B cell (primary cell): ENCODE measurements around the gene ACAN. TPM values are rescaled to one million over a fixed set of nuclear protein-coding genes. Genes with fewer than 3 reads are reported as not detected.

Experiments used
- ATAC-seq: fragments of 200-7000 bp; cut with Tn5 transposase; one replicate; pipeline ENCODE4 v1.10.0; 2021; ENCODE audit warnings: low read depth, mild to moderate bottlenecking, moderate number of reproducible peaks, moderate library complexity
- CTCF ChIA-PET: fragments of 350-600 bp; sonication (Branson Sonifier 250); formaldehyde crosslinking; loops from one replicate; lab custom pipeline; 2021; ENCODE audit warnings: antibody characterized with exemption, inconsistent platforms; lab: Charles Lee
- POLR2A ChIA-PET: fragments of 350-600 bp; sonication (Branson Sonifier 250); formaldehyde crosslinking; loops from one replicate; lab custom pipeline; 2021; ENCODE audit warnings: antibody characterized with exemption; lab: Charles Lee
- DNase-seq: peaks from one replicate; pipeline ENCODE4 v3.0.0; 2013
- H2AFZ ChIP-seq: 2 replicates; pipeline ENCODE4 v1.6.1; 2012; ENCODE audit warnings: mild to moderate bottlenecking, low read depth, low read length; ENCODE audit not compliant: insufficient read depth, poor library complexity, severe bottlenecking
- H3K27ac ChIP-seq, 2 donors: 1 replicate in 1 of 2; 2 replicates in 1 of 2; pipeline ENCODE4 v1.5.1; 2012 to 2013; ENCODE audit warnings: low read length in 2 of 2, mild to moderate bottlenecking in 2 of 2, moderate library complexity in 1 of 2
- H3K27me3 ChIP-seq, 4 experiments: fragments of 200-600 bp in 1 of 4; sonication (generic) in 1 of 4; replicated peaks in 1 of 4; 1 replicate in 2 of 4; 2 replicates in 2 of 4; pipeline versions ENCODE4 v1.6.1 to v1.7.0; 2013 to 2016; ENCODE audit warnings: low read length in 3 of 4, mild to moderate bottlenecking in 2 of 4, mixed read lengths in 1 of 4, moderate library complexity in 1 of 4; ENCODE audit not compliant: insufficient read depth in 4 of 4, control insufficient read depth in 3 of 4; ENCODE audit errors: control extremely low read depth in 1 of 4
- H3K36me3 ChIP-seq, 2 experiments: replicated peaks in 1 of 2; 1 replicate in 1 of 2; 2 replicates in 1 of 2; pipeline versions ENCODE4 v1.6.1 to v1.7.1; 2013; ENCODE audit warnings: low read length in 1 of 2; ENCODE audit not compliant: insufficient read depth in 2 of 2, control insufficient read depth in 1 of 2; ENCODE audit errors: control extremely low read depth in 1 of 2, extremely low read depth in 1 of 2
- H3K4me1 ChIP-seq, 2 donors: fragments of 200-600 bp in 1 of 2; sonication (generic) in 1 of 2; 1 replicate in 1 of 2; 2 replicates in 1 of 2; pipeline versions ENCODE4 v1.5.1 to v1.6.1; 2013 to 2017; ENCODE audit warnings: low read length in 2 of 2; ENCODE audit not compliant: control insufficient read depth in 2 of 2, insufficient read depth in 2 of 2
- H3K4me2 ChIP-seq: replicated peaks from 2 replicates; pipeline ENCODE3; 2012; ENCODE audit warnings: mild to moderate bottlenecking, low read depth, low read length; ENCODE audit not compliant: poor library complexity, severe bottlenecking
- H3K4me3 ChIP-seq, 5 experiments: fragments of 200-600 bp in 1 of 5; sonication (generic) in 1 of 5; 1 replicate in 3 of 5; 2 replicates in 2 of 5; pipeline versions ENCODE4 v1.5.1 to v1.7.0; 2011 to 2016; ENCODE audit warnings: low read length in 4 of 5, mild to moderate bottlenecking in 4 of 5, low read depth in 2 of 5, control low read depth in 1 of 5, moderate library complexity in 1 of 5; ENCODE audit not compliant: insufficient read depth in 1 of 5; ENCODE audit errors: control extremely low read depth in 1 of 5, extremely low read depth in 1 of 5
- H3K79me2 ChIP-seq: fragments of 200-600 bp; sonication (generic); one replicate; pipeline ENCODE4 v1.6.0; 2016; ENCODE audit warnings: low read length; ENCODE audit not compliant: control insufficient read depth, insufficient read depth
- H3K9ac ChIP-seq: fragments of 200-600 bp; sonication (generic); 2 replicates; pipeline ENCODE4 v1.6.1; 2017; ENCODE audit warnings: mild to moderate bottlenecking, low read length, moderate library complexity
- H3K9me3 ChIP-seq, 3 donors: one replicate each; pipeline versions ENCODE4 v1.6.1 to v1.7.1; 2013; ENCODE audit warnings: low read length in 2 of 3; ENCODE audit not compliant: control insufficient read depth in 2 of 3, insufficient read depth in 1 of 3; ENCODE audit errors: control extremely low read depth in 1 of 3
- H4K20me1 ChIP-seq: 2 replicates; pipeline ENCODE4 v1.6.0; 2012; ENCODE audit warnings: mild to moderate bottlenecking, low read length; ENCODE audit not compliant: insufficient read depth, control insufficient read depth, poor library complexity, severe bottlenecking
- H3K27ac Mint-ChIP-seq: one replicate; pipeline ENCODE4 v1.8.0; 2021; ENCODE audit warnings: mixed read lengths
- H3K27me3 Mint-ChIP-seq: one replicate; pipeline ENCODE4 v1.8.0; 2021; ENCODE audit warnings: mixed read lengths
- H3K4me1 Mint-ChIP-seq: one replicate; pipeline ENCODE4 v1.8.0; 2021; ENCODE audit warnings: mixed read lengths
- H3K4me3 Mint-ChIP-seq: one replicate; pipeline ENCODE4 v1.8.0; 2021; ENCODE audit warnings: mixed read lengths
- H3K9me3 Mint-ChIP-seq: one replicate; pipeline ENCODE4 v1.8.0; 2022; ENCODE audit warnings: mixed read lengths; ENCODE audit not compliant: insufficient read depth
- CTCF ChIP-seq: fragments of 200-600 bp; IDR thresholded peaks from one replicate; pipeline ENCODE4 v1.8.0; 2022; ENCODE audit warnings: antibody characterized with exemption, mild to moderate bottlenecking
- EZH2 ChIP-seq: IDR thresholded peaks from 2 replicates; pipeline ENCODE4 v1.6.1; 2012; ENCODE audit warnings: borderline replicate concordance, low read depth, mild to moderate bottlenecking, moderate library complexity, low read length; ENCODE audit not compliant: insufficient read depth, poor library complexity, severe bottlenecking
- WGBS: methylation state at CpG from one replicate; pipeline ENCODE4 v1.1.5; 2013; ENCODE audit warnings: missing lambda C conversion rate; ENCODE audit not compliant: insufficient coverage; 5-methylcytosine and 5-hydroxymethylcytosine counted together
- intact Hi-C: fragments of 100-400 bp; cut with micrococcal nuclease; formaldehyde crosslinking; loops from one replicate; pipeline ENCODE4 v1.10.0; 2022
- polyA plus RNA-seq: library from polyadenylated mRNA; depleted of rRNA; stranded (reverse); fragments of >200 nt; gene quantifications from 2 replicates; pipeline ENCODE4 v1.2.3, GENCODE V29; 2012
- total RNA-seq, 2 donors: library from RNA; stranded (reverse); fragments of 120-200 nt in 1 of 2; gene quantifications; 1 replicate in 1 of 2; 2 replicates in 1 of 2; pipeline versions ENCODE4 v1.2.3 to v1.2.4, GENCODE V29; 2013 to 2022

ACAN gene
- total and polyA plus RNA-seq, 2 donors (not counting 1 experiment from before 2014, with no cell fraction given), result 0.01 TPM; not detected in 1

DNA sequence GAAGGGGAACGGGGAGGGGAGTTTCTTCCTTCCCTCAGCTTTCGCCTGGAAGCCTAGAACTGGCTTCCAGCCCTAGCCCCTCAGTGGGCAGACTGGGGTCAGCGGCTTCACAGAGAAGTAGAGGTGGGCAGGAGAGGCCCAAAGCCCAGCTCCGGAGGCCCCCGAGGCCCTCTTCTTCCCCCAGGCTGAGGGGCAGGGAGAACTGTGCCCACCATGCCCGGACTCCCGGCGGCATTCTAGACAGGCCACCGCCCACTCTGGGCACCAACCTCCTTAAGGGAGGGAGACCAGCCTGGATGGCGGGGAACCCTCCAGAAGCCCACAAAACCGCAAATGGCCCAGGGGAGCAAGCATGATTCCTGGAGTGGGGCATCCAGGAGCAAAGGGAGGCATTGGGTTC lies 74.2 kb downstream of the ACAN start:
- no peak for TF ChIP-seq EZH2
- TF ChIP-seq CTCF, result no peak
- Histone ChIP-seq H3K9ac (no peak overlapping the region), H3K27ac (no peak overlapping the region), H2AFZ (no peak overlapping the region), H3K27me3 (peaks cover 0 to 3% (median 0%) of the 10 kb centered on the region in 4 experiments), H3K4me1 (no peaks in the 10 kb centered on the region), H3K79me2 (no peaks in the 10 kb centered on the region), H3K36me3 (no peaks in the 10 kb centered on the region), H3K4me2 (no peak overlapping the region), H3K9me3 (no peaks in the 10 kb centered on the region), H4K20me1 (no peaks in the 10 kb centered on the region), H3K4me3 (no peak overlapping the region)
- no peaks in the 10 kb centered on the region for H3K27me3 Mint-ChIP-seq
- ChIA-PET CTCF (no interaction called here), POLR2A (no interaction called here)
- no peak for DNase-seq
- no peaks in the 10 kb centered on the region for H3K4me1 Mint-ChIP-seq
- no peaks in the 10 kb centered on the region for H3K9me3 Mint-ChIP-seq
- ATAC-seq, result no peak
- intact Hi-C loops, result no loop called here
- H3K27ac Mint-ChIP-seq, result no peak overlapping the region
- H3K4me3 Mint-ChIP-seq, result no peak overlapping the region
- 93% methylated on average over 7 of the region's 11 CpGs for WGBS

GRCh38 chr15:88877906-88878305 lies 74.7 kb downstream of the ACAN start:
- 94% methylated on average over 22 of the region's 22 CpGs for WGBS
- Histone ChIP-seq H3K4me2 (no peak overlapping the region), H3K9me3 (no peaks in the 10 kb centered on the region), H3K79me2 (no peaks in the 10 kb centered on the region), H3K27ac (no peak overlapping the region), H3K27me3 (peaks cover 0 to 3% (median 0%) of the 10 kb centered on the region in 4 experiments), H3K36me3 (no peaks in the 10 kb centered on the region), H2AFZ (no peak overlapping the region), H3K4me3 (no peak overlapping the region), H3K4me1 (no peaks in the 10 kb centered on the region), H3K9ac (no peak overlapping the region), H4K20me1 (no peaks in the 10 kb centered on the region)
- POLR2A ChIA-PET, result no interaction called here
- Mint-ChIP-seq H3K27ac (no peak overlapping the region), H3K4me1 (no peaks in the 10 kb centered on the region), H3K27me3 (no peaks in the 10 kb centered on the region), H3K4me3 (no peak overlapping the region), H3K9me3 (no peaks in the 10 kb centered on the region)
- no peak for DNase-seq
- no peak for ATAC-seq
- TF ChIP-seq CTCF (no peak), EZH2 (no peak)
- intact Hi-C loops, result no loop called here
- CTCF ChIA-PET, result interaction anchor here (1.2 to 1.3 kb wide), 2 partner anchors 27 to 254 kb away, joined by 3 to 4 read pairs; no protein-coding TSS in a partner anchor
